GM21717 (cell line): ENCODE results near the gene GNB5.

Experiments used
- ATAC-seq: cut with Tn5 transposase; IDR thresholded peaks from one replicate; pipeline ENCODE4 v1.9.1; 2021; ENCODE audit warnings: mild to moderate bottlenecking, moderate library complexity; ENCODE audit not compliant: unreplicated experiment

The GNB5 gene

DNA sequence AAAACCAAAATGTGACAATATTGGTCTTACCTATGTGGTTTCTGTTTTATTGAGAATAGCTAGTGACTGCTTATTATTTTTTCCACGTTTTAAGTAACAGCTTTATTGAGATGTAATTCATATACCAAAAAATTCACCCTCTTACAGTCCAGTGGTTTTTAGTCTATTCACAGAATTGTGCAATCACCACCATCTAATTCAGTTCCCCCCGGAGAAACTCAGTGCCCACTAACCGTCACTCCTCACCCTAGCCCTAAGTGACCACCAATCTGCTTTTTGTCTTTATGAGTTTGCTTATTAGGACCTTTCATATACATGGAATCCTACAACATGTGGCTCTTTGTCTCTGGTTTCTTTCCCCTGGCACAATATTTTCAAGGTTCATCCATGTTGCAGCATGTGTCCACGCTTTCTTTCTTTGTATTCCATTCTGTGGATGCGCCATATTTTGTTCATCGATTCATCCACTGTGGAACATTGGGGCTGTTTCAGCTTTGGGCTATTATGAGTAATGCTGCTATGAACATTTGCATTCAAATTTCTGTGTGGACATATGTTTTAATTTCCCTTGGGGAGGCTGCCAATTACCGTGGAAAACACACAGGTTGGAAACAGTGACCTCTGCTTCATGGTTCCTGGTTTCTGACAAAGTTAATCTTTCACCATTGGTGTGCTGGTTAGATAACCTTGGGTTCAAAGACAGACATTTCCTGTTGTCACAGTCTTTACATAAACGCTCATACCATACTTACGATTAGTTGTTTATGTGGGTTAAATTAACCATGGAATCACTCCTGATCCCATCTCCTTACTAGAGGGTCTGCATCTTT is 75.4 kb downstream of the GNB5 start:
- ATAC-seq: no peak

DNA sequence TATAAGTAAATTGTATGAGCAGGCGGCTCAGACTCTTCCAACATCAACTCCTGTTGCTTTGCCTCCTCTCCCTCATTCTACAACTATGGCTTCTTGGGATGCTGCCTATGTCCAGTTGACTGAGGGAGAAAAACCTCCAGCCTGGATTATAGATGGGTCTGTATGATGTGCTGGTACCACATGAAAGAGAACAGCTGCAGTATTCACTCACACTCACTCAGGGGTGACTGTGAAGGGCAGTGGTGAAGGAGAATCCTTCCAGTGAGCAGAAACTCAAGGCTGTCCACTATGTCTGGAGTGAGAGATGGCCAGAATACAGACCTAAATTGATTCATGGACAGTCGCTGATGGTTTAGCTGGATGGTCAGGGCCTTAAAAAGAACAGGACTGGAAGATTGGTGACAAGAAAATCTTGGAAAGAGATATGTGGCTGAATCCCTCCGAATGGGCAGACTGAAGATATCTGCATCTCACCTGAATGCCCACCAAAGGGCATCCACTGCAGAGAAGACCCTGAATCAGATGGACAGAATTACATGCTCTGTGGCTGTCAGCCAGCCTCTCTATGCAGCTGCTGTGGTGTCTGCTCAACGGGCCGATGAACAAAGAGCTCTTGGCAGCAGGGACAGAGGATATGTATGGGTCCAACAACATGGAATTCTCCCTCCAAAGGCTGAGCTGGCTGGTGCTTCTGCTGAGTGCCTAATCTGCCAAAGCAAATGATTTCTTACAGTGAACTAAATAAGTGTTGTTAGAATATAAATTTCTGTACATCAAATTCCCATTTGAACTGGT is 76.7 kb downstream of the GNB5 start:
- no peak for ATAC-seq

DNA sequence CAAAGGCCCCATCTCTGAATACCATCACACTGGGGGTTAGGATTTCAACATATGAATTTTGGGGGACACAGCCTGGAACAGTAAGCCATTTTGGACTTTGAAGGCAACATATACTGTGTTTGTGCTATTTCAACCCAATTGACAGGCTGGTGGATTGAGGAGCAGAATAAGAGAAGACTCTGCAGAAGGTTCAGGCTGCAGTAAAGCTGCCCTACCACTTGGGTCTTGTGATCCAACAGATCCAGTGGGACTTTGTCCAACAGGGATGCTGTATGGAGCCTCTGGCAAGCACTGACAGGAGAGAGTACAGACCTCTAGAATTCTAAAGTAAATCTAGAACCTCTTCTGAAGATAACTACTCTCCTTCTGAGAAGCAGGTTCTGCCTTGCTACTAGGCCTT is 77.5 kb downstream of the GNB5 start:
- ATAC-seq: no peak

DNA sequence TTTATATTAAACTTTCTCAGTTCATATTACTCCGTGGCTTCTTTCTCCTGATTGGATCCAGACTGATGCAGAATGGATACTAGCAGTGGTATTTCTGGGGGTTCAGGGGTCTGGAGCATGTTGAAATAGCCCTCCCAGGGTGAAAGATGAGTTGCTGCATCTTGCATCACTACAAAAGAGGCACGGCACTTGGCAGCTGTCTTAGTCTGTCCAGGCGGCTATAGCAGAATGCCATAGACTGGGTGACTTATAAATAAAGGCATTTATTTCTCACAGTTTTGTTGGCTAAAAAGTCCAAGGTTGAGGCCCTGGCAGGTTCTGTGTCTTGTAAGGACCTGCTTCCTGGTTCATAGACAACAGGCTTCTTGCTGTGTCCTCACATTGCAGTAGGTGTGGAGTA is 78.0 kb downstream of the GNB5 start:
- no peak for ATAC-seq

DNA sequence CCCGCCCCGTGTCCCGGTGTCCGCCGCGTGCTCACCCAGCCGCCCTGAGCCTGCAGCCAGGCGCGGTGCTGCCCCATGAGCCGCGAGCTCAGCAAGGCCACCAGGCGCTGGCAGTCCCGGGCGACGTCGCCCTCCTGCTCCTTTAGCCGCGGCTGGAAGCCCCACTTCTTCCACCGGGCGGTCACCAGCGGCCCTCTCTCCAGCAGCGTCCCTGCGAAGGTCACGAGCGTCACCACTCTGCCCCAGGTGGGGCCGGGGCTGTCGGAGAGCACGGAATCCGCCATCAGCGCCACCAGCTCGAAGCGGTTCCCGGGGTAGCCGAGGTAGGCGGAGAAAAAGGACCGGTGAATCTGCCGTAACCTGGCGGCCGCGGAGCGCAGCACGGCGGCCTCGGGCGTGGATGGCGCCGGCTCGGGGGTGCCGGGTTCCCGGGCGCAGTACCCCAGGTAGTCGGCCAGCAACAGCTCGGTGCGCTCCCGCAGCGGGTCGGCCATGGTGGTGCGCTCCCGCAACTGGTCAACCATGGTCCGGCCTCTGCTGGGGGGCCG is 78.9 kb downstream of the GNB5 start:
- no peak for ATAC-seq

DNA sequence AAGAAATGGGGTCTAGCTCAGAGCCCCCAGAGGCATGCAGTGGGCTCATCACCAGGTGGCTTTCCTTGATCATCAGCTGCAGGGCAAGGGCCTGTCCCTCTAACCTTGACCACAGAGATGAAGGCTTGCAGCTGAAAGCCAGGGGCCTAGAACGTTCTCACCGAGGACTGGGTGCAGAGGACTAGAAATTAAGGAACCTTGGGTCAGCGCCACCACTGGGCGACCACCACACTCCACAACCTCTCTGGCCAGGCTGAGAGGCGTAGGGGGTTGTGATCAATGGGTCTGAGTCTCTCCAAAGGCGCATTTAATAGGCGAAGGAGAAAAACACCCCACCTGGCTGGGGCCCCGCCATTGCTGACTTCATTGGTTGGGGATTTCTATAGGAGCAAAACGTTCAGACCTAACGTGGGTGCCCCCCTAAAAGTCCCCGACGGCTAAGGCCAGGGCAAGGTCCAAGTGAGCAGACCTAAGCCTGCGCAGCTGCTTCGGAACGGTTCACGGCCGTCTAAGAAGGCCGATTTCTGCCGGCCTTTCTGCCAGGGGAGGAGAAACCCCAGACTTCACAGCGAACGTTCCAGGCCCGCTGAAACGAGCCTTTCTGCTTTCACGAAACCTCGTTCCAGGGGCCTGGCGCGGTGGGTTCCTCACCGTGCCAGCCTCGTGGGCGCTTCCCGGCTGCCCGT is 79.5 kb downstream of the GNB5 start:
- no peak for ATAC-seq

DNA sequence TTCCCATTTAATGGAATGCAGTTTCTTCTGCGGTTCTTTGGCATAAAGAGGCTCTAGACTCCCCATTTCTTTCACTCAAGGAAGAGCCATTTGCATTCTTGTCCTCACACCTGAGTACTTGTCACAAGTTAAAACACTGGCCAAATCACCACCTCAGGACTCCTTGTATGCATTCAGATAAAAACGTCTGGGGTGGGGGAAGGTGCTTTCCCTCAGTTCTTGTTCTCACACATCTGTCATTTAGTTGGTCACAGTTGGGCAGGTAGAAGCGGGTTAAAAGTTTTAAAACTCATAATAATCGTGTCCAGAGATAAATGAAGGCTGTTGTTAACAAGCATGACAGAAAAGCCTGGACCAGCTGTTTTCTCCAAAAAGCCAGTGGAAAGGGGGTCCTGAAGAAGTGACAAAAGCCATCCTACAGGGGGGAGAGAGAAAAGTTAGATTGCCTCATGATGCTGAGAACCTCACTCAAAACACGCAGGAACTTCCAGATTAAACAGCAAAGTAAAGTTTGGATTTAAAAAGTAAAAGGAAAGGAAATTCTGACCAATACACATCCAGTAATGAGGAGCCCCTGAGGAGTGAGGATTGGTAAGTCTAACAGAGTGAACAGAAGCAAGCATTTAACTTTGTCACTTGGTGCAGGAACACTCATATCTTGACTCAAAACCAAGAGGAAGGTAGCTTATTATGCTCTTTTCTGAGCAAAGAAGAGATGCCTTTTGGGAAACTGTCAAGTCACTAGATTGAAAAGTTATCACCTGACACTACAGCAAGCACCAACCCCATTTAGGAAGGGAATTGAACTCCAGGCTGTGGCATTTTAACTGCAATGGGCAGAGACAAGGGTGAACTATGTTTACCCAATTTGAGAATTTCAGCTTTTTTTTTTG is 81.4 kb downstream of the GNB5 start:
- ATAC-seq: peak; percentile 48

DNA sequence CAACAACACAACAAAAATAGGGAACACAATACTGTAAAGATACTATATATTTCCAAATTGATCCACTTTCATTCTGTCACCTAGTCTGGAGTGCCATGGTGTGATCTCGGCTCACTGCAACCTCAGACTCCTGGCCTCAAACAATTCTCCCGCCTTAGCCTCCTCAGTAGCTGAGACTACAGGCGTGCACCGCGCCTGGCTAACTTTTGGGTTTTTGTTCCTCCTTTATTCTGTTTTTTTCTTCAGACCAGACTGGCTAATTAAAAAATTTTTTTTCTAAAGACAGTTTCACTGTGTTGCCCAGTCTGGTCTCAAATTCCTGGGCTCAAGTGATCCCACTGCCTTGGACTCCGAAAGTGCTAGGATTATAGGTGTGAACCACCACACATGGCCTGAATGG is 84.0 kb downstream of the GNB5 start:
- no peak for ATAC-seq

DNA sequence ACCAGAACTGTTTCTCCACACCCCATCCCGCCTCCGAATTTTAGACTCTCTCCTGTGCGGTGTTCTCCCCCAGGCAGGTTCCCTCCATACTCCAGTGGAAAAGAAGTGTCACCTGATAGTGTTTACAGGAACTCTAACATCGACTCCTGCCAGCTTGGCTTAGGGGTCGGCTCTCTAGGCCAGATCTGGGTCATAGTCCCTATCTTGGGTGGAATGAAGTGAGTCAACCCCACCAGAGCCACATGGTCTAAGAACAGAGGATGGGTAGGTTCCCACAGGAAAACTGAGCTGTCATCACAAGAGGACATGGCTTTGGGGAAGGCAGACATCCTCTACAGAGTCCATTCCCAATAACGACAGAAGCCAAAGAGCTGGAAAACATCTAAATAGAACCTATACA is 84.6 kb downstream of the GNB5 start:
- no peak for ATAC-seq

DNA sequence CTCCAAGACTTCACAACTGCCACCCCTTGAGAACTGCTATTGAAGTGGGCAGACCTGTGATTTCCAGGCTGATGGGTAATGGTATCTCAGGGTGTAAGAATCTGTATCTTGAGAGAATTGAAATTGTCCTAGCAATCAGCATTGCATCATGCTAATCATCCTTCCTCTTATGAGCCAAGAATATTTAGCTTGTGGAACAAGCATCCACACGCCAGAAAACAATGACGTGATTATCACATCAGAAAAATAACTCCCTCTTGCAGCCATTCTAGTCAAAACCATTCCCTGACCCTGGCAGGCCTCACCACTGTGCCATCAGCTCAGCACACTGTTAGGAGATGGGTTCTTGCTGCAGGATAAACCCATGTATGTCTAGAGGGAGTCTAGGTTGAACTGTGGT is 85.3 kb downstream of the GNB5 start:
- no peak for ATAC-seq

DNA sequence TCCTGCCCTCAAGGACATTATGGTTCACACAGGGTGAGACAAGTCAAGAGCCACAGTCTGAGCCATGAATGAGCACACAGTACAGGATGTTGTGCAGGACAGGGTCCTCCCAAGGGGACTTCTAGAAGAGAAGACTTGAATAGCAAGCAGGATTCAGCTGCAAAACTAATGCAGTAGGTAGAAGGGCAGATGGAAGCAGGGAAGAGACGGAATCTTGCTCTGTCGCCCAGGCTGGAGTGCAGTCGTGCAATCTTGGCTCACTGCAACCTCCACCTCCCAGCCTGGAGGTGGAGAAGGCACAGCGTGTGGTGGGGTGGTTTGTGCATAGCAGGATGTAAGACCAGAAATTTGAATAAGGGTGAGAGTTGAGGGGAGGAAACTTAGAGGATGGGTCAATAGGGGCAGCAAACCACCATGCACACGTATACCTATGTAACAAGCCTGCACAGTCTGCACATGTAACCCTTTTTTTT is 86.6 kb downstream of the GNB5 start:
- peak; percentile 36 for ATAC-seq

DNA sequence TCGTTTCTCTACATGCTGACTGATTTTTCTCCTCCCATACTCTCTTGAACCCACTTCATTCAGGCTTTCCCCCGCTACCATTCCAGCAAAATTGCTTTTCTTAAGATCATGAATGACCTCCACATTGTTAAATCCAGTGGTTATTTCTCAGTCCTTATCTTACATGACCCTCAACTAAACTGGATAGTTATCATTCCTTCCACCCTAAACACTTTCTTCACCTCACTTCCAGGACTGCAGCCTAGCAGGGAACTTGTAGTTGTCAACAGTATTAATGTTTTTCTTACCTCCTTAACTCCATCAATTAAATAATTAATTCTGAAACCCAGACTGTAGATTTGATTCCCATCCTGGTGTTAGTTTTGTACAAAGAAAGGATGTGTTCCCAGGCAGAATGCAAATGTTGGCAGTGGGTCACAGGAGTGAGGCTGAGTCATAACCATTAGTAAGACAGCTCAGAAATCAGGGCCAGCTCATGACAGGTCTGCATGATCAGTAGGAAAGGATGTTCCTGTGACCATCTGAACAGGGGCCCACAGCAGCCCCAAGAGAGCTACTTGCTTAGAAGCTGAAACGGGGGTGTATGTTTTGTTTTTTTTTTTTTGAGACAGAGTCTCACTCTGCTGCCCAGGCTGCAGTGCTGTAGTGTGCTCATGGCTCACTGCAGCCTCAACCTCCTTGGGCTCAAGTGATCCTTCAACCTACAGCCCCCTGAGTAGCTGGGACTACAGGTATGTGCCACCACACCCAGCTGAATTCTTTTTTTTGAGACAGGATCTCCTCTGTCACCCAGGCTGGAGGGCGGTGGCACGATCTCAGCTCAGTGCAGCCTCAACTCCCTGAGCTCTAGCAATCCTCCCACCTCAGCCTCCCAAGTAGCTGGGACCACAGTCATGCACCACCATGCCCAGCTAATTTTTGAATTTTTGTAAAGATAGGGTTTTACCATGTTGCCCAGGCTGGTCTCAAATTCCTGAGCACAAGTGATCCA is 87.7 kb downstream of the GNB5 start:
- ATAC-seq: peak; percentile 73

DNA sequence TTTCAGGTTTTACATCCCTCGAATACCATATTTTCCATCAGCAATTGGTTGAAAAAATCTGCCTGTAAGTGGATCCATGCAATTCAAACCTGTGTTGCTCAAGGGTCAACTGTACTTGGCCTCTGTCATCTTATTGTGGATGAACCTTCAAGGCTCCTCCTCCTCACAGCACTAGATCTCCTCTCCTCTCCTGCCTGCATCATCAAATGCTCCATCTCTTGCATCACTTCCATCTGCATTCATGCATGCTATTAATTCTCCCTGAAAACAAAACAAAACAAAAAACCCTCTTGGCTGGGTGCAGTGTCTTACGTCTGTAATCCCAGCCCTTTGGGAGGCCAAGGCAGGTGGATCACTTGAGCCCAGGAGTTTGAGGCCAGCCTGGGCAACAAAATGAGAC is 88.7 kb downstream of the GNB5 start:
- ATAC-seq: no peak

DNA sequence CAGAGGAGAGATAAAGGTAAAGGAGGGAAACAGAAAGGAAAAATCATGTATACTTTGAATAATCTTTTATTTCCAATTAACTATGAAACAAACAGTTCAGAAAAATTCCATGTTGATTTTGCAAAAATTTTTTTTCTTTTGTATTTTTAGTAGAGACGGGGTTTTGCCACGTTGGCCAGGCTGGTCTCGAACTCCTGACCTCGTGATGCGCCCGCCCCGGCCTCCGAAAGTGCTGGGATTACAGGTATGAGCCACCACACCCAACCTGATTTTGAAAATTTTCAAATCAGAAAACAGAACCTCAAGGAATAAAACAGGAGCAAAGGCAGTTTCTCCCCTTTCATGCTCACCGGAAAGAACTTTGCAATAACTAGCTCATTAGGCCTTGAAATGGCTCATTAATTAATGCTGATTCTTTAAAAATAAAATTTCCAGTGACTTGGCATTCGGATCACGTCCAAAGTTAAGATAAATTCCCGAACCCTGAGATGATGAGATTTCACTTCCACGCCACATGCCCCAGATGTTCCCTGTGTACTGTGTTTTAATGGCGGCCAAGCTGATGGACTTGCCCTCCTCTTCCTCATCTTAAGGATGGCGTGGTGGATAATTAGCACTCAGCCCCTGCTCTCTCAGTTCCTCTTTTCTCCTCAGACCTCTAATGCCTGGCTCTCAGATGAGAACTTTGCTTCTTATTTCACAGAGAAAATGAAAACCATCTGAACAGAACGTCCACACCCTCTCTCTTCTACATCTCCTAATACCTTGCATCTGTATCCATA is 89.5 kb downstream of the GNB5 start:
- no peak for ATAC-seq

DNA sequence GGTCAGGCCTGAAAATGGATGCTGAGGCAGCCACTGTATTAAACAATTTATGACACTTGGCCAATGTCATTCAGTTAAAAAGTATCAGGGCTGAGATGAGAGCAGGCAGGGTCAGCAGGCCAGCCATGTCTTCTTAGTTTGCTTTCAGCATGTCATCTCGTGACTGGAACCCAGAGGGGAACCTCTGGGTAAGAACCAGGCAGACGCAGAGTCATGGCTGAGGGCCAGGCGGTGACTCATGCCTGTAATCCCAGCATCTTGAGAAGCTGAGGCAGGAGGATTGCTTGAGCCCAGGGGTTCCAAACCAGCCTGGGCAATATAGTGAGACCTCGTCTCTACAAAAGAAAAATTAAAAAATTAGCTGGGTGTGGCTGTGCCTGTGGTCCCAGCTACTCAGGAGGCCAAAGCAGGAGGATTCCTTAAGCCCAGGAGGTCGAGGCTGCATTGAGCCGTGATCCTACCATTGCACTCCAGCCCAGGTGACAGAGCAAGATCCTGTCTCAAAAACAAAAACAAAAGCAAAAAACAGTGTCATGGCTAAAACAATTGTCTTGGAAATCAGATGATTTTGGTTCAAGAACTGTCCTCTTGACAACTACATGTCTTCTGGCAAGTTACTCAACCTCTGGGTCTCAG is 90.3 kb downstream of the GNB5 start:
- no peak for ATAC-seq

DNA sequence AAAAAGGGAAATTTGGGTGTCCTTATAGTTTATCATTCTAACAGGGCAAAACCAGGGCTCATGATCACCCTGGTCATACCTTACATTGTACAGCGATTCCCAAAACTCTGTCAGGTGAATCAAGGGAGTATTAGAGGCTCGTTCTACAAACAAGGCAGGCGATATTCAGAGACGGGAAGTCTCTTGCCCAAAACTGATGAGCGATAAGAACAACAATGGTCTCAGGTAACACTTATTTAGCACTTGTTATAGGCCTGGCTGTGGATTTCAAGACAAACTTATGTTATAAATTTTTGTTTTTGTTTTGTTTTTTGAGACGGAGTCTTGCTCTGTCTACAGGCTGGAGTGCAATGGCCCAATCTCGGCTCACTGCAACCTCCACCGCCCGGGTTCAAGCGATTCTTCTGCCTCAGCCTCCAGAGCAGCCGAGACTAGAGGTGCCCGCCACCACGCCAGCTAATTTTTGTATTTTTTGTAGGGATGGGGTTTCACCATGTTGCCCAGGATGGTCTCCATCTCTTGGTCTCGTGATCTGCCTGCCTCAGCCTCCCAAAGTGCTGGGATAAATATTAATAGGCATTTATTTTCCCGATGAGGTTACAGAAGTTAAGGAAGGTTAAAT is 91.4 kb downstream of the GNB5 start:
- no peak for ATAC-seq

DNA sequence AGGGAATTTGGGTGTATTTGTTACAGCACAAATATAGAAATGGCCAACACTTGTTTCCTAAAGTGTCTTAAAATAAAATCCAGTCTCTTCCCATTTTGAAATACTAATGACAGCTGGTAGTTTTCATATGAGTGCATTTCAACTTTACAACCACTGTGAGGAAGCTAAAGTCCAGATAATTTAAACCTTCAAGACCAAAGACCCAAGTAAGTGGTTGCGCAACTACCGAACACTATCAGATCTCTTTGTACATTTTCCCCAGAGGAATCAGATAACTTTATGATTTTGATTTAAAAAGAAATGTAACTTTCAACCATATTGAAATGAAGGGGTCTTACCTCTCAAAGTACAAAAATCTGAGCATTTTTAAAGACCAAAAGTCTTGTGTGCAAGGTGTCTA is 92.9 kb downstream of the GNB5 start:
- ATAC-seq: no peak
